Activated T-cell treated with anti-CD3 and anti-CD28 coated beads, Interleukin-2, amount 50 U/mL, for 4 hours (primary cell): ENCODE measurements around the gene PIEZO1. TPM values are rescaled to one million over a fixed set of nuclear protein-coding genes. Genes with fewer than 3 reads are reported as not detected.

ENCODE experiments used
- ATAC-seq, 2 donors: fragments of 200-7000 bp; cut with Tn5 transposase; one replicate each; pipeline ENCODE4 v1.10.0; 2021
- DNase-seq: peaks from one replicate; pipeline ENCODE4 v3.0.0-alpha.2; 2020
- H3K27me3 Mint-ChIP-seq: one replicate; pipeline ENCODE4 v1.8.0; 2021; ENCODE audit warnings: low read depth, mixed read lengths
- H3K36me3 Mint-ChIP-seq: one replicate; pipeline ENCODE4 v1.8.0; 2022; ENCODE audit warnings: mixed read lengths; ENCODE audit not compliant: insufficient read depth
- H3K4me1 Mint-ChIP-seq: one replicate; pipeline ENCODE4 v1.8.0; 2021; ENCODE audit warnings: low read depth, mixed read lengths
- H3K4me3 Mint-ChIP-seq: one replicate; pipeline ENCODE4 v1.8.0; 2021; ENCODE audit warnings: mild to moderate bottlenecking, moderate library complexity, mixed read lengths
- H3K9me3 Mint-ChIP-seq: one replicate; pipeline ENCODE4 v1.8.0; 2021; ENCODE audit warnings: mixed read lengths
- total RNA-seq, 3 donors: library from RNA; stranded (reverse); gene quantifications; one replicate each; pipeline ENCODE4 v1.2.1, GENCODE V29; 2021

PIEZO1 gene
- total RNA-seq, 3 donors from 2014 or later, result 116 to 171 (median 139) TPM

GRCh38 chr16:88687676-88688012 lies 97.4 kb downstream of the PIEZO1 start:
- Mint-ChIP-seq H3K27me3 (no peaks in the 10 kb centered on the region), H3K4me1 (peaks cover 61% of the 10 kb centered on the region)

GRCh38 chr16:88687254-88687576 lies 97.8 kb downstream of the PIEZO1 start:
- no peaks in the 10 kb centered on the region for H3K27me3 Mint-ChIP-seq
- H3K4me3 Mint-ChIP-seq, result no peak overlapping the region
- H3K9me3 Mint-ChIP-seq, result no peaks in the 10 kb centered on the region
- H3K4me1 Mint-ChIP-seq, result peaks cover 61% of the 10 kb centered on the region
- DNase-seq (no peak), ATAC-seq (no peak)
- no peaks in the 10 kb centered on the region for H3K36me3 Mint-ChIP-seq

More at GRCh38 chr16:88687676-88688012, 97.4 kb downstream of the PIEZO1 start:
- Mint-ChIP-seq H3K9me3 (no peaks in the 10 kb centered on the region), H3K36me3 (no peaks in the 10 kb centered on the region), H3K4me3 (no peak overlapping the region)
- ATAC-seq (no peak), DNase-seq (no peak)

DNA sequence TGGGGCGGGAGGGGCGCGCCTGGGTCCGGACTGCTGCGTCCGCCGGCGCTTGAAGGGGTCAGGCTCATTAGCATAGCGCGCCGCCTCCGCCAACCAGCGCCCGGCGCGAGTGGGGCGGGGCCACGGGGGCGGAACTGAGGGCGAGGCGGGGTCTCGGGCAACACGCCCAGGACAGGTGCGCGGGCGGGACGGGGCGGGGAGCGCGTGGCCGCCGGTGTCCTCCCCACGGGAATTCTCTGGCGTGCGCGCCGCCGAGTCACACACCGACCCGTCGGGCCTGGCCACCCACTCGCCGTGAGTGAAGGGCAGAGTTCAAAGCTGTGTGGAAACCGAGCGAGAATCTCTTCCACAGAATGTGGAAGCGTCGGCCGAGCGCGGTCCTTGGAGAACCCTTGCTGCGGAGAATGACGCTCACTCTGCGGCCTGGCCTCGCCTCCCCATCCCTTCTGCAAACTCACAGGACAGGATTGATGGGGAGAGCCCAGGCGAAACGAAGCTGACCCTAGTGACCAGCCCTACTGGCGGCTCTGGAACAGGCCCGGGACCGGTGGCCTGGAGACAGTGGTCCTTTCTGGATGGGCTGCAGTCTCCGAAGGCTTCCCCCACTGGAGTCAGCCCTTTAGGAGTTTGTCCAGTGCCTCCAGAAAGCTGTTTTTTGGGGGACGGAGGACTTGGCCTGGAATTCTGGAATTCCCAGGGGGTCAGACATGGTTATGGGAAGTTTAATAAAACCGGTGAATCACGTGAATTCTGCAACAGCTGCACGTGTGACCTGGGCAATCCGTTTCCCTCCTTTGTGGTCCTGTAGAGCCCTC lies 98.4 kb downstream of the PIEZO1 start, which contains the start of gene SNAI3:
Gene SNAI3 (minus strand): TSS at position 69 of the 815 bp plus-strand sequence. CDS start 101 bp downstream, outside the sequence.
- no peaks in the 10 kb centered on the region for H3K27me3 Mint-ChIP-seq
- peak; percentile 76 to 79 for ATAC-seq
- peak; percentile 84 for DNase-seq
- no peaks in the 10 kb centered on the region for H3K36me3 Mint-ChIP-seq
- H3K4me1 Mint-ChIP-seq, result peaks cover 61% of the 10 kb centered on the region
- H3K4me3 Mint-ChIP-seq, result peak within 1 kb of the TSS; percentile 81
- no peaks in the 10 kb centered on the region for H3K9me3 Mint-ChIP-seq

GRCh38 chr16:88686062-88686438 lies 99.0 kb downstream of the PIEZO1 start:
- H3K9me3 Mint-ChIP-seq, result no peaks in the 10 kb centered on the region
- ATAC-seq (peak; percentile 38 to 42), DNase-seq (peak; percentile 43)
- H3K4me3 Mint-ChIP-seq, result peak overlapping the region; percentile 81
- H3K4me1 Mint-ChIP-seq, result peaks cover 61% of the 10 kb centered on the region
- H3K36me3 Mint-ChIP-seq, result no peaks in the 10 kb centered on the region
- no peaks in the 10 kb centered on the region for H3K27me3 Mint-ChIP-seq

- H3K9me3 Mint-ChIP-seq, result no peaks in the 10 kb centered on the region
- H3K4me3 Mint-ChIP-seq, result peak overlapping the region; percentile 81
- ATAC-seq, result peak in 1 of 2 donors; percentile 21
- H3K27me3 Mint-ChIP-seq, result no peaks in the 10 kb centered on the region
- no peaks in the 10 kb centered on the region for H3K36me3 Mint-ChIP-seq
- peaks cover 59% of the 10 kb centered on the region for H3K4me1 Mint-ChIP-seq
- DNase-seq, result peak; percentile 62
Observed at GRCh38 chr16:88685156-88686061, 99.6 kb downstream of the PIEZO1 start.

DNA sequence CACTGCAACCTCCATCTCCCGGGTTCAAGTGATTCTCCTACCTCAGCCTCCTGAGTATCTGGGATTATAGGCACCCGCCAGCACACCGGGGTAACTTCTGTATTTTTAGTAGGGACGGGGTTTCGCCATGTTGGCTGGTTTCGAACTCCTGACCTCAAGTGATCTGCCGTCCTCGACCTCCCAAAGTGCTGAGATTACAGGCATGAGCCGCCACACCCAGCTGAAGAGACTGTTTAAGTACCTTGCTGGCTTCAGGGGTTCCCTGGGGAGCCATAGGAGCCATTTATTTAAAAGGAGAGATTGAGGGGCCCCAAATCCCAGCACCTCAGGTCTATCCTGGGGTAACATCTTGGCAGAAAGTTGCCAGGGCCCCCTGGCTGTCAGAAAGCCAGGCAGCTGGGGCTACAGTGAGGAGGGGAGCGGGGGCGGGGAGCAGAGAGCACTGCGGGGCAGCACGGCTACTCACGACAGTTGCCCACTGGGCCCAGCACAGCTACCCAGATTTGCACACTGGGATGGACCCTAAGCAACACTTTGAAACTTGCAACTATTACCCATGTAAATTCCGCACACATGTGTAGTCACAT lies 100.4 kb downstream of the PIEZO1 start:
- no peaks in the 10 kb centered on the region for H3K9me3 Mint-ChIP-seq
- ATAC-seq, result no peak

GRCh38 chr16:88681709-88682451 lies 103.1 kb downstream of the PIEZO1 start:
- Mint-ChIP-seq H3K9me3 (no peaks in the 10 kb centered on the region), H3K4me3 (peak overlapping the region; percentile 59), H3K27me3 (no peaks in the 10 kb centered on the region), H3K4me1 (peaks cover 44% of the 10 kb centered on the region), H3K36me3 (peaks cover 1% of the 10 kb centered on the region)
- ATAC-seq, result peak; percentile 64 to 77
- DNase-seq, result peak; percentile 48

More for the DNA sequence above, 100.4 kb downstream of the PIEZO1 start:
- Mint-ChIP-seq H3K4me3 (peak overlapping the region; percentile 57), H3K36me3 (no peaks in the 10 kb centered on the region), H3K4me1 (peaks cover 57% of the 10 kb centered on the region), H3K27me3 (no peaks in the 10 kb centered on the region)
- DNase-seq, result no peak

GRCh38 chr16:88681084-88681680 lies 103.8 kb downstream of the PIEZO1 start:
- Mint-ChIP-seq H3K9me3 (no peaks in the 10 kb centered on the region), H3K36me3 (peaks cover 1% of the 10 kb centered on the region), H3K4me1 (peaks cover 44% of the 10 kb centered on the region), H3K4me3 (peak overlapping the region; percentile 59), H3K27me3 (no peaks in the 10 kb centered on the region)
- DNase-seq (no peak), ATAC-seq (no peak)

DNA sequence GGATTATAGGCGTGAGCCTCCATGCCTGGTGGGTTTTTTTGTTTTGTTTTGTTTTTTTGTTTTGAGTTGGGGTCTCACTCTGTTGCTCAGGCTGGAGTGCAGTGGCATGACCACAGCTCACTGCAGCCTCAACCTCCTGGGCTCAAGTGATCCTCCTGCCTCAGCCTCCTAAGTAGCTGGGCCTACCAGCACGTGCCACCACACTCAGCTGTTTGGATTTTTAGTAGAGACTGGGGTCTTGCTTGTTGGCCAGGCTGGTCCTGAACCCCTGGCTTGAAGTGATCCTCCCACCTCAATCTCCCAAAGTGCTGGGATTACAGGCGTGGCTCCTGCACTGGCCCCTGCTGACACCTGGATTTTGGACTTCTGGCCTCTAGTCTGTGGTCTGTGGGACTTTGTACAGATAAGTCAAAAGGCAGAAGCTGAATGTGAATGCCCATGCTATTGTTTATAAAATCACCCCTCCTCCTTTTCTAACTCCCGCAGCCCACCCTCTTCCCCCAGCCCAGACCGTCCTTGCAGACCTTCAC lies 104.4 kb downstream of the PIEZO1 start:
- Mint-ChIP-seq H3K4me3 (no peak overlapping the region), H3K9me3 (no peaks in the 10 kb centered on the region), H3K27me3 (no peaks in the 10 kb centered on the region), H3K4me1 (peaks cover 44% of the 10 kb centered on the region), H3K36me3 (peaks cover 1% of the 10 kb centered on the region)
- DNase-seq (no peak), ATAC-seq (no peak)

GRCh38 chr16:88678224-88678979 lies 106.6 kb downstream of the PIEZO1 start:
- Mint-ChIP-seq H3K9me3 (no peaks in the 10 kb centered on the region), H3K4me1 (peaks cover 24% of the 10 kb centered on the region), H3K36me3 (peaks cover 1% of the 10 kb centered on the region), H3K4me3 (no peak overlapping the region), H3K27me3 (no peaks in the 10 kb centered on the region)
- ATAC-seq (no peak), DNase-seq (no peak)

- Mint-ChIP-seq H3K4me3 (no peak overlapping the region), H3K4me1 (peaks cover 22% of the 10 kb centered on the region), H3K9me3 (no peaks in the 10 kb centered on the region), H3K36me3 (peaks cover 1% of the 10 kb centered on the region), H3K27me3 (no peaks in the 10 kb centered on the region)
- ATAC-seq, result no peak
- DNase-seq, result no peak
Observed at GRCh38 chr16:88677721-88678120, 107.3 kb downstream of the PIEZO1 start.

DNA sequence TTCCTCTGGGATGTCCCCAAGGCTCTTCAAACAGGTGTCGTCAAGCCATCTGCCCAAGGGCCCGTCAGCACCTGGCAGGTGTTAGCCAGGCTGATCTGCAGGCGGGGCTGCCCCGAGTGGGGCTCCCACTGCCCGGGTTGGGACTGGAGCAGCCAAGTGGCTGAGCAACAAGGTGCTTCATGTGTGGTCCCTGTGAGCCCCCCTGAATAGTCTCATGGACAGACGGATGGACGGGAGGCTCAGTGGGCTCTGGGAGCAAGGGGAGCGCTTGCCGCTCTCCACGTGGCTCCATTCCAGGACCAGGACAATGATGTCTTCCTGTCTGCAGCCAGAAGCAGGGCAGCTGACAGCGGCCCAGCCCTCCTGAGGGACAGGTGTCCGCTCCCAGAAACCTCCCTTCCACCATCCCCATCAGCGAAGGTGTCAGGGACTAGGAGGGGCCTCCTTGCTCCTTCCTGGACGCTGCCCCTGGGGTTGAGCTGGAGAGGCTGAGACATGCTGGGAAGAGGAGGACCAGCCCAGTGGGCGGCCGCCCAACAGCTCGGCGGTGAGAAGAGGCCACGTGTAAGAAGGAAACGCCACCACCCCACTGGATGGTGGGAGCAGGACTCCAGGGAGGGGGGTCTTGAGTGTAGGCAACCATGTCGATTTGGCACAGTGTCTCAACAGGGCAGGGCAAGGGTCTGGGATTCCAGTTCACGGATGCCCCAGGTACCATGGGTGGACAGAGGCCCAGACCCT lies 108.3 kb downstream of the PIEZO1 start:
- ATAC-seq, result no peak
- Mint-ChIP-seq H3K9me3 (no peaks in the 10 kb centered on the region), H3K4me3 (no peak overlapping the region), H3K4me1 (peaks cover 13% of the 10 kb centered on the region), H3K36me3 (peaks cover 1% of the 10 kb centered on the region), H3K27me3 (no peaks in the 10 kb centered on the region)
- DNase-seq, result no peak
